NK-92 (cell line): ENCODE data around the gene TMEM106C.

Source experiments
- DNase-seq: peaks from one replicate; lab custom pipeline; 2025; ENCODE audit not compliant: unreplicated experiment; lab: John Stamatoyannopoulos, UW

TMEM106C gene, protein sequence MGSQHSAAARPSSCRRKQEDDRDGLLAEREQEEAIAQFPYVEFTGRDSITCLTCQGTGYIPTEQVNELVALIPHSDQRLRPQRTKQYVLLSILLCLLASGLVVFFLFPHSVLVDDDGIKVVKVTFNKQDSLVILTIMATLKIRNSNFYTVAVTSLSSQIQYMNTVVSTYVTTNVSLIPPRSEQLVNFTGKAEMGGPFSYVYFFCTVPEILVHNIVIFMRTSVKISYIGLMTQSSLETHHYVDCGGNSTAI

DNA sequence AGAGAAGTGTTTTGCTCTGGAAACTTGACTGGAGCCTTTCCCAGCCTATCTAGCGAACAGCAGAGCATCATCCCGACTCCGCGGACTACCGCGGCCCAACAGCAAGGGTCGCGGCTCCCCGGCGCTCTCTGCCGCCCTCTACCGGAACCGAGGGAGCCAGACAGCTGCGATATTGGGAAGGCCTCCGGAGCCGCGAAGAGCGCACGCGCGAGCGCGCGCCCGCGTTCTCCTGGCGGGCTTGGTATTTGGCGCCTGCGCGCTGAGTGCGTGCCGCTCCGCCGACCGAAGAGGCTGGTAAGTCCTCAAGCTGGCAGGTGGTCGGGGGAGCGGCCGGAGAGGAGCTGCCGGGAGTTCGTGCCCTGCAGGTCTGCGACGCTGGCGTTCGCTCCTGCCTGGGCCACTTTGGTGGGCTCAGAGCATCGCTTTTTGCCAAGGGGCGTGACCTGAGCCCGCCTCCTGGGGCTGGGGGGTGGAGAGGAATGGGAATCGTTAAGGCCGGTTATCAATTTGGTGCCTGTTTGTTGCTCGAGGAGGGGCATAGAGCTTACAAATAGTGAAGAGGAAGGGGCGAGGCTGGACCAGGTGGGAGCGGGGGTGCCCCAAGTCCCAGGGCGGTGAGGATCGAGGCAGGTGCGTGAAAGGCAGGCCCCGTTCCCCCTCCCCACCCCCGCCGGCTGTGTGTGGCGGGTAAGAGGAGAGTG lies at the start of gene TMEM106C:
TSS of gene TMEM106C (plus strand) at position 257 of the 701 bp plus-strand sequence. CDS start 641 bp downstream, outside the sequence.
- DNase-seq = peak; percentile 28

DNA sequence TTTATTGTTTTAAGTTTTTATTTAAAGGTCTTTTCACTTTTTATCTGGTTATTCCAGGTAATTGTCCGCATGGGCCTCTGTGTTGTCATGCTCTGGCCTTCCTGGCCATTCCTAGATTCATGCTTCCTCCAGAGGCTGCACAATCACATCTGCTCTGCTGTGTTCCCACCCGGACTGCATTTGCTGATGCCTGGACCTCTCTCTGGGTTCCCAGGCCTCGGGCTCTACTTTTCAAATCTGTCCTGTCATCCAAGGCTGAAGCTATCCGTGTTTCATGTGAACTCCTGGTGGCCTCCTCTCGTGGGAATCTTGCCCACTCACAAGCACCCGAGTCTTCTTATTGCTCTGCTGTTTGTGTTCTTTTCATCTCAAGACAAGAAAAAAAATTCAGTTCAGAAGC lies 42.5 kb upstream of the TMEM106C start:
- no peak for DNase-seq

- DNase-seq = no peak
Observed at GRCh38 chr12:47921907-47922306, 41.5 kb upstream of the TMEM106C start.

GRCh38 chr12:47927346-47927745 lies 36.0 kb upstream of the TMEM106C start:
- no peak for DNase-seq

GRCh38 chr12:47930634-47931033 lies 32.8 kb upstream of the TMEM106C start:
- DNase-seq = no peak

DNA sequence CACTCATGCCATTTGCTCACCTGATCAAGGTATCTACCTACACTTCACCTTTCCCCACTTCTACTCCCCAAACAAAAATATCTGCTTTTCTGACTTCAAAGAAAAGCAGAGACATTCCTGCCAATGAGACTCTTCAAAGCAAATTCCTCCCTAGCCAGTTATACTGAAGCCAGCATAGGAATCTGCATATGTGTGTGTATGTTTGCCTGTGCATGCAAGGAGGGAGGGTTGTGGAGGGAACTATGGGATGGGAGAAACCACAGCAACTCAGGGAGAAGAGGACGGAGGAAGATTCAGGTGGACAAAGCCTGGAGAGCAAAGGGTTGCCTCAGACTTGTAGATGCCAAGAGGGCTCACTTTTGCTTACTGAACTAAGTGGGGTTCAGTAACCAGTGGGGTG lies 32.2 kb upstream of the TMEM106C start:
- no peak for DNase-seq

DNA sequence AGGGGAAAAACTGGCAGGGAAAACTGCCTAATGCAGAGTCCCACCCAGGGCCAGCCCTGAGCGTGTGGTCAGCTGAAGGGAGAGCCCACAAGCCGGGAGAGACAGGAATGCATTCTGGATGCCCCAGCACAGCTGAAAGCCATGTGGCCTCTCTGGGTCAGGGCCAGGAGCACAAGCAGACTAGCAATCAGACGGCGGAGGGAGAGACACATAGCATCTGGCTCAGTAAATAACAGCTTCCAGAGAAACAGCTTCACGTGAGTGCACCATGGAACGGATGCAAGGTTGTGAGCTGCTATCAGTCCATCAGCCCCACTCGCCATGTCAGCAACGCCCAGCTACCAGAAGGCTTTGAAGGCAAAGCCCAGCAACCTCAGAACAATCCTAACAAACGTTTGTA lies 28.2 kb upstream of the TMEM106C start:
- DNase-seq = no peak

DNA sequence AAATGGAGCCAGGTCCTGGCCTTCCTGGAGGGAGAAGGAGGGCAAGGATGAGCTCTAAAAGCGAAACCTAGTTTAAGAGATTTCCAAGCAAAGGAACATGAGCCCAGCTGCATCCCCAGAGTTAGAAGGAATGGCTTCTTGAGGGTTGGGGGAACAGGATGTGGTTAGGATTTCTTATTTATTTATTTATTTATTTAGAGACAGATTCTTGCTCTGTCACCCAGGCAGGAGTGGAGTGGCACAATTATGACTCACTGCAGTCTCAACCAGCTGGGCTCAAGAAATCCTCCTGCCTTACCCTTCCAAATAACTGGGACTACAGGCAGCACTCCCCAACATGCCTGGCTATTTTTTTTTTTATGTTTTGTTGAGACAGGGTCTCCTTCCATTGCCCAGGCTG lies 25.3 kb upstream of the TMEM106C start:
- DNase-seq = no peak

GRCh38 chr12:47938594-47938993 lies 24.8 kb upstream of the TMEM106C start:
- DNase-seq = no peak

GRCh38 chr12:47939009-47939601 lies 24.3 kb upstream of the TMEM106C start:
- no peak for DNase-seq

- no peak for DNase-seq
Observed at GRCh38 chr12:47940773-47941474, 22.5 kb upstream of the TMEM106C start.

DNA sequence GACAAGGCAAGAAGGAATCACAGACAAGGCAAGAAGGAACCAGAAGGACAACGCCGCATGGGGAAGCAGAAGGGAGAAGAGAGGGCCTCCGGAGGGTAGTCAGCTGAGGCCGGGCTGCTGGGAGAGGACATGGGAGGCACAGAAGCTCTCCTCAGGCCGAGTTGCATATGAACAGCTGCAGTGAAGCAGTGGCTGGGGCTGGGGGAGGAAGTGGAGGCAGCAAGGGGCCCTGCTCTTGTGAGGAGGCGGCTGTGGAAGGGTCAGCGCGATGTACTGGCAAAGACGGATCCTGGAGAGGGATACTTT lies 22.0 kb upstream of the TMEM106C start:
- no peak for DNase-seq

GRCh38 chr12:47941871-47942613 lies 21.4 kb upstream of the TMEM106C start:
- no peak for DNase-seq

DNA sequence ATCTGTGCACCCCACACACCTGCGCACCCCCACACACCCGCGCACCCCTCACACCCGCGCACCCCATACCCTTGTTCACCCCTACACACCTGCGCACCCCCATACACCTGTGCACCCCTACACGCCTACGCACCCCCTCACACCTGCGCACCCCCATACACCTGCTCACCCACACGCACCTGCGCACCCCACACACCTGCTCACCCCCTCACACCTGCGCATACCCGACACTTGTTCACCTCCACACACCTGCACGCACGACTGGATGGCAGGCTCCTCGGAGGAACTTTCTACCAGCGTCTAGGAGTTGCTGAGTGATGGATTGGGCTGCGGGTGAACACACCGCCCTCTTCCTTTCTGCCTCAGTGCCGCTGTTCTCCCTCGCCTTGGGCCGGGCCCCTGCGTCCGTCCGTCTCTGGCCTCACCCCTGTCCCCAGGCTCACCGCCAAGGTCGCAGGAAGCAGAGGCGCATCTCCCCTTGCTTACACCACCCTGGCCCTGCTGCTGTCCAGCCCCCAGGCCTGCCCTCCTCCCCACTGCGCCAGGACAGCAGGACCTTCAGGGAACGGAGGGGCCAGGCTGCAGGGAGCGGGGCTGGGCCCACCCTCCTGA lies 20.7 kb upstream of the TMEM106C start:
- DNase-seq = no peak

- no peak for DNase-seq
Observed at GRCh38 chr12:47943623-47944340, 19.6 kb upstream of the TMEM106C start.

GRCh38 chr12:47944685-47945340 lies 18.6 kb upstream of the TMEM106C start:
- no peak for DNase-seq

GRCh38 chr12:47945341-47945728 lies 18.1 kb upstream of the TMEM106C start:
- no peak for DNase-seq

GRCh38 chr12:47946413-47947323 lies 16.7 kb upstream of the TMEM106C start:
- DNase-seq = no peak

DNA sequence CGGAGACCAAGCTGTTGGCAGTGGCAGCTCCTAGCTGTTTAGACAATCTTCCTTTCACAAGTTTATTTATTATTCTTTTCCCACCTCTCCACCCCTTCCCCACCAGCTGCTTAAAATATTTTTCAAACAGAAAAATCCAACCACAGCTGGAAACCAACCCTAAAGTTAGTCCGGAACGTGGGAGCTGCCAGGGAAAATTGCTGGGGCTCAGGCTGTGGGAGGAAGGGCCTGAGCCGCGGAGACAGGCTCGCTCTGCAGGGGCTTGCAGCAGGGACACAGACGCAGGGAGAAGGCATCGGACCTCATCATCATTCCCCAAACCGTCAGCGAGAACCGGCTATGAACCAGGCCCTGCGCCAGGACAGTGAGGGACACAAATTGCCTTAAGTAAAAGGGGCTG lies 16.1 kb upstream of the TMEM106C start:
- DNase-seq = no peak
